HG02798 (cell line): Measurements from ENCODE around the gene NRAP.

Experiments
- ATAC-seq: cut with Tn5 transposase; IDR thresholded peaks from one replicate; pipeline ENCODE4 v1.9.1; 2021; ENCODE audit warnings: mild to moderate bottlenecking; ENCODE audit not compliant: unreplicated experiment, poor library complexity

Gene NRAP

GRCh38 chr10:113610631-113611601, 52.9 kb downstream of the NRAP start:
- no peak for ATAC-seq

GRCh38 chr10:113609704-113610108, 54.1 kb downstream of the NRAP start:
- ATAC-seq = no peak

- ATAC-seq = no peak
Observed at GRCh38 chr10:113605268-113605978, 58.4 kb downstream of the NRAP start.

GRCh38 chr10:113604572-113604971, 59.3 kb downstream of the NRAP start:
- no peak for ATAC-seq

- ATAC-seq = no peak
Observed at GRCh38 chr10:113603057-113603777, 60.6 kb downstream of the NRAP start.

- no peak for ATAC-seq
Observed at GRCh38 chr10:113600569-113600968, 63.3 kb downstream of the NRAP start.

GRCh38 chr10:113594652-113595051, 69.2 kb downstream of the NRAP start:
- no peak for ATAC-seq

GRCh38 chr10:113592380-113592779, 71.5 kb downstream of the NRAP start:
- no peak for ATAC-seq

GRCh38 chr10:113590581-113590980, 73.3 kb downstream of the NRAP start:
- ATAC-seq = no peak

- no peak for ATAC-seq
Observed at GRCh38 chr10:113589201-113589770, 74.6 kb downstream of the NRAP start.

GRCh38 chr10:113585949-113586348, 77.9 kb downstream of the NRAP start:
- peak; percentile 55 for ATAC-seq

- ATAC-seq = no peak
Observed at GRCh38 chr10:113583571-113583970, 80.3 kb downstream of the NRAP start.

GRCh38 chr10:113581092-113581491, 82.7 kb downstream of the NRAP start:
- no peak for ATAC-seq

GRCh38 chr10:113578773-113579172, 85.1 kb downstream of the NRAP start:
- ATAC-seq = no peak

GRCh38 chr10:113576852-113577251, 87.0 kb downstream of the NRAP start:
- no peak for ATAC-seq

GRCh38 chr10:113573368-113573767, 90.5 kb downstream of the NRAP start:
- ATAC-seq = no peak

GRCh38 chr10:113572520-113573290, 91.1 kb downstream of the NRAP start:
- no peak for ATAC-seq

- no peak for ATAC-seq
Observed at GRCh38 chr10:113569576-113569975, 94.3 kb downstream of the NRAP start.

- no peak for ATAC-seq
Observed at GRCh38 chr10:113566888-113567287, 97.0 kb downstream of the NRAP start.

GRCh38 chr10:113565364-113565763, 98.5 kb downstream of the NRAP start:
- no peak for ATAC-seq
